HepG2 (cell line): ENCODE results near the gene APOC3. TPM values are rescaled to one million over a fixed set of nuclear protein-coding genes. Genes with fewer than 3 reads are reported as not detected.

Experiments
- CBX5 ChIP-seq: sonication (generic); formaldehyde crosslinking; IDR thresholded peaks from 2 replicates; pipeline ENCODE4 v1.4.0; 2020; ENCODE audit warnings: missing genetic modification reagents, borderline replicate concordance
- CEBPG ChIP-seq: IDR thresholded peaks from 2 replicates; pipeline ENCODE4 v1.6.1; 2016
- GTF3A ChIP-seq: sonication (generic); formaldehyde crosslinking; conservative IDR thresholded peaks from 2 replicates; pipeline ENCODE4 v1.4.0; 2020; ENCODE audit warnings: mild to moderate bottlenecking, missing genetic modification reagents
- HES4 ChIP-seq: sonication (generic); formaldehyde crosslinking; IDR thresholded peaks from 2 replicates; pipeline ENCODE4 v1.9.0; 2021; ENCODE audit warnings: mild to moderate bottlenecking, missing genetic modification reagents, borderline replicate concordance
- IRX3 ChIP-seq: sonication (generic); formaldehyde crosslinking; IDR thresholded peaks from 2 replicates; pipeline ENCODE4 v1.8.1; 2023; ENCODE audit warnings: mild to moderate bottlenecking, low read depth, missing genetic modification reagents, borderline replicate concordance
- KDM2A ChIP-seq: sonication (generic); formaldehyde crosslinking; IDR thresholded peaks from 2 replicates; pipeline ENCODE4 v1.4.0; 2020; ENCODE audit warnings: low read depth, missing genetic modification reagents, borderline replicate concordance
- KLF12 ChIP-seq: sonication (generic); formaldehyde crosslinking; IDR thresholded peaks from 2 replicates; pipeline ENCODE4 v1.4.0; 2020; ENCODE audit warnings: missing genetic modification reagents, borderline replicate concordance
- MED1 ChIP-seq: sonication (generic); formaldehyde crosslinking; IDR thresholded peaks from 2 replicates; pipeline ENCODE4 v1.4.0; 2020; ENCODE audit warnings: missing genetic modification reagents
- MTF2 ChIP-seq: sonication (generic); formaldehyde crosslinking; IDR thresholded peaks from 2 replicates; pipeline ENCODE4 v1.5.0; 2020; ENCODE audit warnings: missing genetic modification reagents, borderline replicate concordance
- RAD21 ChIP-seq: fragments of 450-650 bp; formaldehyde crosslinking; IDR thresholded peaks from 2 replicates; pipeline ENCODE4 v1.5.0; 2020; ENCODE audit warnings: mild to moderate bottlenecking
- SOX5 ChIP-seq: IDR thresholded peaks from 2 replicates; pipeline ENCODE4 v1.6.1; 2016; ENCODE audit warnings: borderline replicate concordance
- ZBTB4 ChIP-seq: sonication (generic); formaldehyde crosslinking; IDR thresholded peaks from 2 replicates; pipeline ENCODE4 v1.4.0; 2020; ENCODE audit warnings: missing genetic modification reagents, mild to moderate bottlenecking, borderline replicate concordance
- ZHX1 ChIP-seq: sonication (generic); formaldehyde crosslinking; IDR thresholded peaks from 2 replicates; pipeline ENCODE4 v1.8.1; 2022; ENCODE audit warnings: low read depth, mild to moderate bottlenecking, missing genetic modification reagents
- ZMYM3 ChIP-seq: sonication (generic); formaldehyde crosslinking; IDR thresholded peaks from 2 replicates; pipeline ENCODE4 v1.5.1; 2020; ENCODE audit warnings: mild to moderate bottlenecking, missing genetic modification reagents
- ZNF142 ChIP-seq: sonication (generic); formaldehyde crosslinking; IDR thresholded peaks from 2 replicates; pipeline ENCODE4 v1.4.0; 2020; ENCODE audit warnings: missing genetic modification reagents
- ZNF572 ChIP-seq: sonication (generic); formaldehyde crosslinking; IDR thresholded peaks from 2 replicates; pipeline ENCODE4 v1.5.1; 2020; ENCODE audit warnings: mild to moderate bottlenecking, missing genetic modification reagents
- ZNF746 ChIP-seq: sonication (generic); formaldehyde crosslinking; IDR thresholded peaks from 2 replicates; pipeline ENCODE4 v1.8.0; 2022; ENCODE audit warnings: mild to moderate bottlenecking, missing genetic modification reagents
- polyA plus RNA-seq, 8 experiments: library from polyadenylated mRNA; depleted of rRNA in 3 of 8; stranded (reverse) in 7 of 8; unstranded in 1 of 8; fragments of >200 nt; fragmentation: Illumina TruSeq in 4 of 8; extraction: Trizol in 4 of 8; gene quantifications; 2 replicates each; pipeline versions ENCODE4 v1.2.1 to v1.2.3, GENCODE V29; 2011 to 2016; ENCODE audit warnings: low read depth in 4 of 8, missing spikeins in 1 of 8, mixed read lengths in 1 of 8; ENCODE audit not compliant: insufficient read depth in 1 of 8
- total RNA-seq, 5 experiments: library from RNA; depleted of rRNA; stranded (reverse); fragments of >200 nt; fragmentation: Illumina TruSeq; extraction: Trizol; gene quantifications; 2 replicates each; pipeline ENCODE4 v1.2.3, GENCODE V29; 2016; ENCODE audit warnings: low read depth in 1 of 5

Gene APOC3
- total and polyA plus RNA-seq, 2 of the 13 experiments (the other 11 are each of a cell fraction or from before 2014, with no cell fraction given): 314 to 687 TPM

GRCh38 chr11:116791002-116791812 lies 38.5 kb upstream of the APOC3 start (continued):
- TF ChIP-seq ZNF142: 0 out of 2 replicates have a peak, but pooled peaks have one; percentile 25
- TF ChIP-seq CEBPG: peak; percentile 27; the same call in 1 of the 2 replicates
- TF ChIP-seq ZBTB4: peak; percentile 82; the same call in 1 of the 2 replicates
- peak; percentile 50; the same call in 1 of the 2 replicates for TF ChIP-seq SOX5 (CRISPR knock-in tag)
- TF ChIP-seq ZMYM3 (CRISPR knock-in tag): peak; percentile 41; the same call in 1 of the 2 replicates
- TF ChIP-seq HES4 (CRISPR knock-in tag): 0 out of 2 replicates have a peak, but pooled peaks have one; percentile 26
- no peak for TF ChIP-seq ZNF746 (CRISPR knock-in tag)
- 0 out of 2 replicates have a peak, but pooled peaks have one; percentile 40 for TF ChIP-seq MTF2 (CRISPR knock-in tag)
- peak; percentile 75 for TF ChIP-seq KDM2A (CRISPR knock-in tag)
- TF ChIP-seq RAD21: peak; percentile 98
- peak; percentile 65; the same call in 1 of the 2 replicates for TF ChIP-seq ZNF572 (CRISPR knock-in tag)
- 0 out of 2 replicates have a peak, but pooled peaks have one; percentile 28 for TF ChIP-seq GTF3A (CRISPR knock-in tag)
- TF ChIP-seq MED1: peak; percentile 89
- peak; percentile 47; the same call in 1 of the 2 replicates for TF ChIP-seq CBX5 (CRISPR knock-in tag)
- peak; percentile 45; the same call in 1 of the 2 replicates for TF ChIP-seq KLF12 (CRISPR knock-in tag)
- TF ChIP-seq IRX3 (CRISPR knock-in tag): peak; percentile 62; the same call in 1 of the 2 replicates
- no peak for TF ChIP-seq ZHX1 (CRISPR knock-in tag)
